Measurements from ENCODE around the gene IPP. TPM values are rescaled to one million over a fixed set of nuclear protein-coding genes. Genes with fewer than 3 reads are reported as not detected.

Gene IPP
- total and polyA plus RNA-seq, 2 of the 8 experiments (the other 6 are each of a cell fraction or from before 2014, with no cell fraction given), result 1.4 to 5.6 TPM

DNA sequence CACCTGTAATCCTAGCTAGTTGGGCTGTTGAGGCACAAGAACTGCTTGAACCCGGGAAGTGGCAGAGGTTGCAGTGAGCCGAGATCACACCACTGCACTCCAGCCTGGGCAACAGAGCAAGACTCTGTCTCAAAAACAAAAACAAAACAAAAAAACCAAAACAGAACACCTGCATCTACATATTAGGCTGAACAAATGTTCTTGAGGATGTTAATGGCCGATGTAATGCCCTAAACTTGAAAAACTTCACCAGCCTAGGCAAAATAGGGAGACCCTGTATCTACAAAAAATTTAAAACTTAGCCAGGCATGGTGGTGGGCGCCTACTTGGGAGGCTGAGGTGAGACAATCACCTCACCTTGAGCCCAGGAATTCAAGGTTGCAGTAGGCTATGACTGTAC lies 81.9 kb downstream of the IPP start:
- H3K23me2 ChIP-seq (ENCODE audit: low read depth, low read length), result no peaks in the 10 kb centered on the region
- H3K4ac ChIP-seq (replicated peaks; ENCODE audit: insufficient read length, low read depth, low read length), result no peak overlapping the region
- no peak overlapping the region for H3K4me3 ChIP-seq (ENCODE audit: extremely low read depth in 1 of 4, insufficient read depth in 2 of 4, low read depth in 3 of 4, low read length in 4 of 4)
- DNase-seq (ENCODE audit: low read depth in 1 of 2, low spot score in 2 of 2), result no peak
- no peaks in the 10 kb centered on the region for H3K27me3 ChIP-seq (replicated peaks in 1 of 4; ENCODE audit: control insufficient read depth in 3 of 4, extremely low read depth in 1 of 4, insufficient read depth in 3 of 4, low read length in 3 of 4)
- H4K5ac ChIP-seq (ENCODE audit: insufficient read length, low read depth, low read length), result no peak overlapping the region
- FAIRE-seq, result no peak
- no peak overlapping the region for H3K27ac ChIP-seq (ENCODE audit: low read depth, low read length)
- H4K8ac ChIP-seq (ENCODE audit: extremely low read depth, insufficient read depth, low read length), result no peak overlapping the region
- H4K91ac ChIP-seq (replicated peaks; ENCODE audit: insufficient read length, low read length), result no peak overlapping the region
- no peak overlapping the region for H2AK5ac ChIP-seq (ENCODE audit: low read depth, low read length)
- peaks cover 7% of the 10 kb centered on the region; the same call in 1 of the 2 replicates for H3K79me1 ChIP-seq (ENCODE audit: low read depth, low read length)
- POLR2A ChIA-PET (ENCODE audit: partially characterized antibody), result interaction anchor here (1.4 to 1.6 kb wide), 2 partner anchors 15 to 136 kb away, joined by 3 to 6 read pairs; no protein-coding TSS in a partner anchor
- H3K9me3 ChIP-seq (ENCODE audit: insufficient read depth in 2 of 2, low read depth in 1 of 2, low read length in 1 of 2), result no peaks in the 10 kb centered on the region
- WGBS, 2 experiments (ENCODE audit: extremely low coverage in 1 of 2, insufficient coverage in 1 of 2, insufficient read length in 1 of 2, insufficient replicate concordance in 2 of 2, low coverage in 1 of 2, low lambda C conversion rate in 2 of 2, missing lambda C conversion rate in 1 of 2), result 94% methylated on average over 4 of the region's 4 CpGs; no CpG with 5 or more reads in 1 of the 2 experiments
- H3K14ac ChIP-seq (ENCODE audit: insufficient read length), result no peak overlapping the region
- no peak overlapping the region for H2AFZ ChIP-seq (ENCODE audit: low read length)
- H2BK15ac ChIP-seq (ENCODE audit: low read length), result no peak overlapping the region
- no peaks in the 10 kb centered on the region for H3K4me1 ChIP-seq (replicated peaks in 1 of 4; ENCODE audit: control insufficient read depth in 3 of 4, insufficient read depth in 4 of 4, low read length in 3 of 4)
- no peak overlapping the region for H2BK5ac ChIP-seq (ENCODE audit: low read depth, low read length)
- TF ChIP-seq ATF3 (IDR thresholded peaks at IDR 0.05; ENCODE audit: insufficient read depth, low read depth, low read length) (no peak), HDAC6 (IDR thresholded peaks at IDR 0.05; ENCODE audit: low read depth, low read length) (no peak), MAX (IDR thresholded peaks at IDR 0.05) (no peak), NANOG (IDR thresholded peaks at IDR 0.05; ENCODE audit: insufficient read depth, low read depth, low read length, poor library complexity, severe bottlenecking) (no peak), JUN (IDR thresholded peaks at IDR 0.05; ENCODE audit: low read depth, low read length) (no peak)
- TF ChIP-seq, protein P1, sequence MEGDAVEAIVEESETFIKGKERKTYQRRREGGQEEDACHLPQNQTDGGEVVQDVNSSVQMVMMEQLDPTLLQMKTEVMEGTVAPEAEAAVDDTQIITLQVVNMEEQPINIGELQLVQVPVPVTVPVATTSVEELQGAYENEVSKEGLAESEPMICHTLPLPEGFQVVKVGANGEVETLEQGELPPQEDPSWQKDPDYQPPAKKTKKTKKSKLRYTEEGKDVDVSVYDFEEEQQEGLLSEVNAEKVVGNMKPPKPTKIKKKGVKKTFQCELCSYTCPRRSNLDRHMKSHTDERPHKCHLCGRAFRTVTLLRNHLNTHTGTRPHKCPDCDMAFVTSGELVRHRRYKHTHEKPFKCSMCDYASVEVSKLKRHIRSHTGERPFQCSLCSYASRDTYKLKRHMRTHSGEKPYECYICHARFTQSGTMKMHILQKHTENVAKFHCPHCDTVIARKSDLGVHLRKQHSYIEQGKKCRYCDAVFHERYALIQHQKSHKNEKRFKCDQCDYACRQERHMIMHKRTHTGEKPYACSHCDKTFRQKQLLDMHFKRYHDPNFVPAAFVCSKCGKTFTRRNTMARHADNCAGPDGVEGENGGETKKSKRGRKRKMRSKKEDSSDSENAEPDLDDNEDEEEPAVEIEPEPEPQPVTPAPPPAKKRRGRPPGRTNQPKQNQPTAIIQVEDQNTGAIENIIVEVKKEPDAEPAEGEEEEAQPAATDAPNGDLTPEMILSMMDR (IDR thresholded peaks at IDR 0.05; ENCODE audit: control extremely low read depth in 1 of 3, insufficient read depth in 1 of 3, low read depth in 1 of 3, low read length in 3 of 3), result no peak
- CTCF ChIA-PET (ENCODE audit: partially characterized antibody), result no interaction called here
- no peak overlapping the region for H3K4me2 ChIP-seq (ENCODE audit: insufficient read depth in 1 of 2, low read depth in 2 of 2, low read length in 2 of 2)
- H4K20me1 ChIP-seq (replicated peaks in 1 of 2; ENCODE audit: control insufficient read depth in 1 of 2, insufficient read depth in 2 of 2, low read length in 2 of 2), result peaks cover 15 to 21% of the 10 kb centered on the region in 2 experiments
- H3K36me3 ChIP-seq (ENCODE audit: control insufficient read depth in 2 of 4, insufficient read depth in 4 of 4, low read length in 3 of 4), result no peaks in the 10 kb centered on the region; a peak in 2 of 8 replicates
- H3K79me2 ChIP-seq (ENCODE audit: control insufficient read depth in 1 of 2, insufficient read depth in 2 of 2, low read length in 2 of 2), result peaks cover 42 to 99% of the 10 kb centered on the region in 2 experiments
- no peak overlapping the region for H3K23ac ChIP-seq (ENCODE audit: insufficient read length)
- H2BK20ac ChIP-seq (ENCODE audit: low read length), result no peak overlapping the region
- no peak overlapping the region for H2BK120ac ChIP-seq (replicated peaks; ENCODE audit: low read depth, low read length)
- no peak overlapping the region for H2BK12ac ChIP-seq (ENCODE audit: low read depth, low read length)
- H3K9ac ChIP-seq (replicated peaks in 1 of 4; ENCODE audit: extremely low read depth in 1 of 4, low read depth in 3 of 4, low read length in 3 of 4), result no peak overlapping the region
- H3K18ac ChIP-seq (ENCODE audit: extremely low read depth, low read length), result no peak overlapping the region
- no peak overlapping the region for H3K56ac ChIP-seq (replicated peaks; ENCODE audit: insufficient read length, low read depth, low read length)
